Immature natural killer cell (primary cell): ENCODE data around the gene FBXL2. TPM values are rescaled to one million over a fixed set of nuclear protein-coding genes. Genes with fewer than 3 reads are reported as not detected.

Experiments used
- DNase-seq, 3 donors: peaks; one replicate each; pipeline ENCODE4 v3.0.0; 2022; ENCODE audit warnings: mixed read lengths in 1 of 3
- H3K27ac Mint-ChIP-seq, 6 donors: one replicate each; pipeline ENCODE4 v1.8.0; 2020; ENCODE audit warnings: mixed read lengths in 6 of 6, mild to moderate bottlenecking in 5 of 6, inconsistent platforms in 4 of 6, moderate library complexity in 3 of 6
- H3K27me3 Mint-ChIP-seq, 3 donors: one replicate each; pipeline ENCODE4 v1.8.0; 2020 to 2021; ENCODE audit warnings: low read depth in 3 of 3, mild to moderate bottlenecking in 3 of 3, mixed read lengths in 3 of 3, moderate library complexity in 3 of 3, inconsistent platforms in 1 of 3
- H3K36me3 Mint-ChIP-seq, 3 donors: one replicate each; pipeline ENCODE4 v1.8.0; 2020; ENCODE audit warnings: mixed read lengths in 3 of 3, inconsistent platforms in 2 of 3, mild to moderate bottlenecking in 2 of 3
- H3K4me1 Mint-ChIP-seq, 2 donors: one replicate each; pipeline ENCODE4 v1.8.0; 2020; ENCODE audit warnings: inconsistent platforms in 2 of 2, mild to moderate bottlenecking in 2 of 2, mixed read lengths in 2 of 2, moderate library complexity in 1 of 2
- H3K4me3 Mint-ChIP-seq, 5 donors: one replicate each; pipeline ENCODE4 v1.8.0; 2020; ENCODE audit warnings: mild to moderate bottlenecking in 5 of 5, mixed read lengths in 5 of 5, inconsistent platforms in 3 of 5, moderate library complexity in 3 of 5
- H3K9me3 Mint-ChIP-seq, 6 donors: one replicate each; pipeline ENCODE4 v1.8.0; 2020; ENCODE audit warnings: mild to moderate bottlenecking in 6 of 6, mixed read lengths in 6 of 6, inconsistent platforms in 4 of 6, moderate library complexity in 3 of 6
- polyA plus RNA-seq, 3 donors: library from polyadenylated mRNA; unstranded; fragments of 300-500 nt; fragmentation: Illumina TruSeq; gene quantifications; one replicate each; pipeline ENCODE4 v1.2.3, GENCODE V29; 2021

The FBXL2 gene
- polyA plus RNA-seq, 3 donors from 2014 or later = 0.07 to 0.11 TPM; not detected in 1

DNA sequence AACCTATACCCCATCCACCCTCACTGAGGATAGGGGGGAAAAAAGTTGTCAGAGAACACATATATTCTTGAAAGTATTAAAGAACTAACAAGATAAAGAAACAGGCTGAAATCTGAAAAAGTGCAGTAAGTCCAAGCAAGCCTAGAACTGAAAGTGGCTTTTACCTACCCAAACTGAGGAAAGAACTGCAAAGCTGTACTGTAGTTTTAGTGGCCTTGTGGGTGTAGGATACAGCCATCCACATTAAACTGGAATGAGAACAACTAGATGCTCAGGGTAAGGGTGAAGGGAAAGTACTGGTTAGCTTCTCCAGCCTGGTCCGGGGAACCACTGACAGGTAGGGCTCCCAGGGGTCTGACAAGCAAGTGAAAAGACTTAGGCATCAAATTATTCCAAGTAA, 152.8 kb downstream of the FBXL2 start:
- no peaks in the 10 kb centered on the region for H3K9me3 Mint-ChIP-seq
- H3K27me3 Mint-ChIP-seq = peaks cover 0 to 3% (median 0%) of the 10 kb centered on the region in 3 donors
- DNase-seq = no peak
- H3K4me3 Mint-ChIP-seq = peak overlapping the region in 1 of 5 donors; percentile 18
- peak overlapping the region in 4 of 6 donors; percentile 29 to 70 (median 50) for H3K27ac Mint-ChIP-seq
- H3K4me1 Mint-ChIP-seq = peaks cover 70 to 93% of the 10 kb centered on the region in 2 donors
- H3K36me3 Mint-ChIP-seq = peaks cover 0 to 4% (median 3%) of the 10 kb centered on the region in 3 donors

DNA sequence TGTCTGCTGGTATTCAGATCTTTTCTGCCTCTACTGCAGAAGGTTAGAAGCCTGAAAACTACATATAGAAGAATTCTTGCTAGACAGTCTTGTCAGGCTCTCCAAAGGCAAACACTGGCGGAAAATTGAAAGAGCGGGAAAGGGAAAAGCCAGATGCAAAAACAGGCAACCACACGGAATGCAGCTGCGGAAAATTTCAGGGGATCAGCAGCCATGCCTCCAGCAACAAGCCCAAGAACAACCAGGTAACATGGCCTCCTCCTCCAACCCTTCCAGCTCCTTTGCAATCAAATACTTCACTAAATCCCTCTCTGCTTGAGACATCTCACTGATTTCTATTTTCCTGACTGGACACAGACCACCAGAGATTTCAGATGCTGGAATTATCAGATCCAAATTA, 153.3 kb downstream of the FBXL2 start:
- Mint-ChIP-seq H3K27me3 (peaks cover 0 to 3% (median 0%) of the 10 kb centered on the region in 3 donors), H3K36me3 (peaks cover 0 to 4% (median 0%) of the 10 kb centered on the region in 3 donors), H3K4me3 (peak overlapping the region in 1 of 5 donors; percentile 18), H3K27ac (no peak overlapping the region), H3K4me1 (peaks cover 73 to 93% of the 10 kb centered on the region in 2 donors), H3K9me3 (no peaks in the 10 kb centered on the region)
- no peak for DNase-seq

DNA sequence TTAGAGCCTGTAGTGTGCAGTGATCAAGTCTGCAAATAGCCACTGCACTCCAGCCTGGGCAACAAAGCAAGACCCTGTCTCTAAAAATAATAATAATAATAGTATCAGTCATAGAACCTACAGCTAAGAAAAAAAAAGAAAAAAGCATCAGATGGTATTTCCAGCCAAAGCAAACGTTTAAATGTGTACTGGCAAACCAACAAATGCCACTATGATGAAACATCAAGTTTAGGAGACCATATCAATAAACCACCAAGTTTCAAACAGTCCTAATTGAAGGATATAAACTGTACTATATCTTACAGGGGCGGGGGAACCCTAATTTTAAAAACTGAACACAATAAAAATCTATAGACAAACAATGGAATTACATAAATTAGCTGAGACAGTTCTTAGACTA, 156.6 kb downstream of the FBXL2 start:
- Mint-ChIP-seq H3K4me1 (peaks cover 81 to 93% of the 10 kb centered on the region in 2 donors), H3K9me3 (no peaks in the 10 kb centered on the region), H3K27me3 (peaks cover 0 to 4% (median 0%) of the 10 kb centered on the region in 3 donors), H3K36me3 (peaks cover 0 to 4% (median 0%) of the 10 kb centered on the region in 3 donors), H3K27ac (peak overlapping the region in 2 of 6 donors; percentile 37 to 39), H3K4me3 (no peak overlapping the region)
- DNase-seq = no peak

Other genes with a start within 250 kb of the FBXL2 start
- 10 to 100 TPM; 36.8 to 60.0 (median 47.2) TPM for gene GLB1, start 180.3 kb upstream of the FBXL2 start, polyA plus RNA-seq
- gene TMPPE, start 180.3 kb upstream of the FBXL2 start, polyA plus RNA-seq = 1 to 10 TPM in 1 of 3 donors, under 1 TPM in 1, not detected in 1; 0.10 to 2.2 TPM
- gene CRTAP, start 163.4 kb upstream of the FBXL2 start, polyA plus RNA-seq = 100 to 1,000 TPM in 1 of 3 donors, 10 to 100 TPM in 2; 57.8 to 102 (median 58.7) TPM
- not detected for gene SUSD5, start 58.6 kb upstream of the FBXL2 start, polyA plus RNA-seq
- gene UBP1, start 163.0 kb downstream of the FBXL2 start, polyA plus RNA-seq = 10 to 100 TPM in 2 of 3 donors, 1 to 10 TPM in 1; 9.5 to 12.4 (median 10.3) TPM